ENCODE results near the gene METTL2B.

Gene METTL2B

DNA sequence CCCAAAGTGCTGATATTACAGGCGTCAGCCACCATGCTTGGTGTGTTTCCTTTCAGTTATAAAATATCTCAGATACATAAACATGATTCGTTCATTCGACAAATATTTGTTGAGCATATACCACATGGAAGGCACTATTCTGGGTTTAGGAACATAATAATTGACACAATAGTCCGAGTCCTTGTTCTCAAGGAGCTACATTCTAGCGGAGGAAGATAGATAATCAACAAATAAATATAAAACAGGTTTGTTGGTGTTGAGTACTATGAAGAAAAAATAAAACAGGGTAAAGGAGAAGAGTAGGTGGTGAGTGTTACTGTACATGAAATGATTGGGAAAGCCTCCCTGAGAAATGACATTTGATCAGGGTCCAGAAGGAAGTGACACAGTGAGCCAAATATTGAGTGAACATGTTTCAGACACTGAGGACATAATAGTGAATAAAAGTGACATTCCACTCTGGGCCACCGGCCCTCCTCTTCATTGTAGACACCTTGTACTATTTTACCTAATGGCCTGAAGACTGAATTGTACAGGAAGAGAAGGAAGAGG lies 27.7 kb upstream of the METTL2B start:
- Histone ChIP-seq H3K4me3 (ENCODE audit: severe bottlenecking) (no peak overlapping the region), H3K4me1 (ENCODE audit: insufficient read depth, poor library complexity, severe bottlenecking) (no peaks in the 10 kb centered on the region), H3K9me3 (ENCODE audit: severe bottlenecking) (no peaks in the 10 kb centered on the region), H3K36me3 (ENCODE audit: low read depth) (no peaks in the 10 kb centered on the region), H3K27ac (ENCODE audit: poor library complexity, severe bottlenecking) (no peak overlapping the region), H3K27me3 (ENCODE audit: insufficient read depth, poor library complexity, severe bottlenecking) (no peaks in the 10 kb centered on the region)
- ATAC-seq (ENCODE audit: low read depth) = no peak
- no peak for TF ChIP-seq CTCF (IDR thresholded peaks at IDR 0.05; ENCODE audit: poor library complexity, severe bottlenecking)
- DNase-seq (ENCODE audit: low spot score) = no peak

GRCh38 chr7:128450409-128450808 lies 26.1 kb upstream of the METTL2B start:
- Histone ChIP-seq H3K4me3 (ENCODE audit: severe bottlenecking) (no peak overlapping the region), H3K36me3 (ENCODE audit: low read depth) (no peaks in the 10 kb centered on the region), H3K27ac (ENCODE audit: poor library complexity, severe bottlenecking) (no peak overlapping the region), H3K9me3 (ENCODE audit: severe bottlenecking) (no peaks in the 10 kb centered on the region), H3K4me1 (ENCODE audit: insufficient read depth, poor library complexity, severe bottlenecking) (no peaks in the 10 kb centered on the region), H3K27me3 (ENCODE audit: insufficient read depth, poor library complexity, severe bottlenecking) (no peaks in the 10 kb centered on the region)
- no peak for DNase-seq (ENCODE audit: low spot score)
- ATAC-seq (ENCODE audit: low read depth) = no peak
- TF ChIP-seq CTCF (IDR thresholded peaks at IDR 0.05; ENCODE audit: poor library complexity, severe bottlenecking) = no peak

- DNase-seq (ENCODE audit: low spot score) (no peak), ATAC-seq (ENCODE audit: low read depth) (no peak)
- Histone ChIP-seq H3K4me1 (ENCODE audit: insufficient read depth, poor library complexity, severe bottlenecking) (no peaks in the 10 kb centered on the region), H3K27ac (ENCODE audit: poor library complexity, severe bottlenecking) (no peak overlapping the region), H3K9me3 (ENCODE audit: severe bottlenecking) (no peaks in the 10 kb centered on the region), H3K27me3 (ENCODE audit: insufficient read depth, poor library complexity, severe bottlenecking) (no peaks in the 10 kb centered on the region), H3K4me3 (ENCODE audit: severe bottlenecking) (no peak overlapping the region), H3K36me3 (ENCODE audit: low read depth) (no peaks in the 10 kb centered on the region)
- no peak for TF ChIP-seq CTCF (IDR thresholded peaks at IDR 0.05; ENCODE audit: poor library complexity, severe bottlenecking)
Measured at GRCh38 chr7:128450913-128451312, 25.6 kb upstream of the METTL2B start.

GRCh38 chr7:128452552-128452951 lies 24.0 kb upstream of the METTL2B start:
- Histone ChIP-seq H3K4me1 (ENCODE audit: insufficient read depth, poor library complexity, severe bottlenecking) (no peaks in the 10 kb centered on the region), H3K4me3 (ENCODE audit: severe bottlenecking) (no peak overlapping the region), H3K27me3 (ENCODE audit: insufficient read depth, poor library complexity, severe bottlenecking) (no peaks in the 10 kb centered on the region), H3K36me3 (ENCODE audit: low read depth) (peaks cover 7% of the 10 kb centered on the region), H3K27ac (ENCODE audit: poor library complexity, severe bottlenecking) (no peak overlapping the region), H3K9me3 (ENCODE audit: severe bottlenecking) (no peaks in the 10 kb centered on the region)
- no peak for DNase-seq (ENCODE audit: low spot score)
- no peak for TF ChIP-seq CTCF (IDR thresholded peaks at IDR 0.05; ENCODE audit: poor library complexity, severe bottlenecking)
- no peak for ATAC-seq (ENCODE audit: low read depth)

Measured in RWPE2 (cell line).